ENCODE data around the gene KLHL29. TPM values are rescaled to one million over a fixed set of nuclear protein-coding genes. Genes with fewer than 3 reads are reported as not detected.

KLHL29 gene
- total RNA-seq, 1 donor from 2014 or later: 8.0 TPM

DNA sequence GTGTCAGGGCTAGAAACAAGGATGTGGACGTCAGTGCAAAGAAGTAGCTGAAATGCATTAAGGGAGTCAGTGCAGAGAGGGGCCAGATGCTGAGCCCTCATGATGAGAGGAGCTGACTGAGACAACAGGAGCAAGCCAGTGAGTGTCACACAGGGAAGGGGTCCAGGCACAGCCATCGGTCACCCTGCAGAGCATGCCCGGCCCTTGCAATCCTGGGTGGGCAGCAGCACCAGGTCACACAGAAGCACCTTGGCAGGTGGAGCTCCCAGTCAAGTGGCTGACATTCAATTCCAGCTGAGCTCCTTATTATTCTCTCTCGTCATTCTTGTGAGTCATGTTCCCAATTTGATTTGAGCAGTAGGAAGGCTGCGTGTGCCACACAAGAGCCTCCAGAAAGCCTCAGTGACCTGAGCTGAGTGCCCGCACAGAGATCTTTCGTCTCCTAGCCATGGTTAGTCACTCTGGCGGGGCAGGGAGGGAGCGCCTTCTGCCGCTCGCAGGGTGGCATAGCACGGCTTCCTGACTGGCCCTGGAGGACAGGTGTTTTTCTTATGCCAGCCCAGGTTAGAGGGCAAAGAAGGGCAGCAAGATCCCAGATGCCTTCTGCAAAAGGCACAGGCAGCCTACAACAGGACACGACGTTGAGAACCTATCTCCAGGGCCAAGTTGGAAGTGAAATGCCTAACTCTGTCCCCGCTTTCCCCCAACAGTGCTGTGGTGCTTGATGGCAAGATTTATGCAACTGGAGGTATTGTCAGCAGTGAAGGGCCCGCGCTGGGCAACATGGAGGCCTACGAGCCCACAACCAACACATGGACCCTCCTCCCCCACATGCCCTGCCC lies 321.0 kb downstream of the KLHL29 start:
- no peak for DNase-seq (ENCODE audit: low spot score)

DNA sequence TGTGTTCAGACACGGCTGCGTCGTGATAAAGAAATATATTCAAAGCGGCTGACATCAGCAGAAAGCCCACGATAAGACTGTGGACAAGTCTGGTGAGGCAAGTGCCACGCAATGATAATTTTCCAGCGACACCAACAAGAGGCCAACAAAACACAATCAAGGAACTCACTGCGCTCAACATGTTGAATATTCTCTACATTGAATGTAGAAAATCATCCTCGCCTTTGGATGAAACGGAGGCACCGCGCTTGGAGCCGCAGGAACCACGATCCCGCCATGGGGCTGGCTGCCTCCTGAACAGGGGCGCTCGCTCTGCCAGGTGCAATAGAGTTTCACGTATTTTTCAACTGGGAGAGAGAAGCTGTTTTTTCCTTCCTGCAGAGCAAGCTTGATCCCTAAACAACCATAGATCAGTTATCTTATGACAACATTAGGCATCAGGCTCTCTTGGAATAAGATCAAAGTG lies 321.7 kb downstream of the KLHL29 start:
- no peak overlapping the region for H3K27ac Mint-ChIP-seq (ENCODE audit: unreplicated experiment)
- H3K4me1 Mint-ChIP-seq (ENCODE audit: low read depth): peaks cover 9% of the 10 kb centered on the region
- DNase-seq (ENCODE audit: low spot score): no peak
- H3K27me3 Mint-ChIP-seq (ENCODE audit: low read depth): no peaks in the 10 kb centered on the region
- peaks cover 24% of the 10 kb centered on the region for H3K36me3 Mint-ChIP-seq (ENCODE audit: low read depth)
- TF ChIP-seq, protein P1, sequence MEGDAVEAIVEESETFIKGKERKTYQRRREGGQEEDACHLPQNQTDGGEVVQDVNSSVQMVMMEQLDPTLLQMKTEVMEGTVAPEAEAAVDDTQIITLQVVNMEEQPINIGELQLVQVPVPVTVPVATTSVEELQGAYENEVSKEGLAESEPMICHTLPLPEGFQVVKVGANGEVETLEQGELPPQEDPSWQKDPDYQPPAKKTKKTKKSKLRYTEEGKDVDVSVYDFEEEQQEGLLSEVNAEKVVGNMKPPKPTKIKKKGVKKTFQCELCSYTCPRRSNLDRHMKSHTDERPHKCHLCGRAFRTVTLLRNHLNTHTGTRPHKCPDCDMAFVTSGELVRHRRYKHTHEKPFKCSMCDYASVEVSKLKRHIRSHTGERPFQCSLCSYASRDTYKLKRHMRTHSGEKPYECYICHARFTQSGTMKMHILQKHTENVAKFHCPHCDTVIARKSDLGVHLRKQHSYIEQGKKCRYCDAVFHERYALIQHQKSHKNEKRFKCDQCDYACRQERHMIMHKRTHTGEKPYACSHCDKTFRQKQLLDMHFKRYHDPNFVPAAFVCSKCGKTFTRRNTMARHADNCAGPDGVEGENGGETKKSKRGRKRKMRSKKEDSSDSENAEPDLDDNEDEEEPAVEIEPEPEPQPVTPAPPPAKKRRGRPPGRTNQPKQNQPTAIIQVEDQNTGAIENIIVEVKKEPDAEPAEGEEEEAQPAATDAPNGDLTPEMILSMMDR (IDR thresholded peaks at IDR 0.05): no peak
- no peak overlapping the region for H3K4me3 Mint-ChIP-seq (ENCODE audit: unreplicated experiment)
- no peaks in the 10 kb centered on the region for H3K9me3 Mint-ChIP-seq (ENCODE audit: low read depth)

More for the DNA sequence above, 321.0 kb downstream of the KLHL29 start:
- H3K36me3 Mint-ChIP-seq (ENCODE audit: low read depth): peaks cover 26% of the 10 kb centered on the region
- no peak overlapping the region for H3K27ac Mint-ChIP-seq (ENCODE audit: unreplicated experiment)
- H3K9me3 Mint-ChIP-seq (ENCODE audit: low read depth): no peaks in the 10 kb centered on the region
- H3K27me3 Mint-ChIP-seq (ENCODE audit: low read depth): no peaks in the 10 kb centered on the region
- TF ChIP-seq, protein P1 (IDR thresholded peaks at IDR 0.05): no peak
- H3K4me3 Mint-ChIP-seq (ENCODE audit: unreplicated experiment): no peak overlapping the region
- H3K4me1 Mint-ChIP-seq (ENCODE audit: low read depth): peaks cover 9% of the 10 kb centered on the region

DNA sequence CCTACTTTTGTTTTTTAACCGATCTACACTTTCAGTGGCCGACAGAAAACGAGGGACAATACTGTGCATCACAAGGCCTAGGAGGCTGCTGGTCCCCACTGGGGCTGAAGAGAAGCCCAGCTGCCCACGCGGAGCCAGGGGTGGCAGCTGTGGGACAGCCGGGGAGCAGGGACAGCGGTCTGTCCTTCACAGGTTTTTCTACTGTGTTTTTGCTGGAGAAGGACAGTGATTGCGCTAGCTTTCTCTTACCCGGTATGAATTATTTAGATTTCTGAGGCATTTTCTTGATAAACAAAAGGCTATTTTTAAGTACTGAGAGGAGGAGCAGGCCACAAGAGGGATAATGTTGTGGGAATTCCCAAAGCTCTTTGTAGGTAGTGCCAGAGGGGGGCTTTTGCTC lies 322.1 kb downstream of the KLHL29 start:
- Mint-ChIP-seq H3K4me1 (ENCODE audit: low read depth) (peaks cover 13% of the 10 kb centered on the region), H3K27ac (ENCODE audit: unreplicated experiment) (no peak overlapping the region), H3K9me3 (ENCODE audit: low read depth) (no peaks in the 10 kb centered on the region), H3K4me3 (ENCODE audit: unreplicated experiment) (no peak overlapping the region), H3K36me3 (ENCODE audit: low read depth) (peaks cover 24% of the 10 kb centered on the region), H3K27me3 (ENCODE audit: low read depth) (no peaks in the 10 kb centered on the region)
- TF ChIP-seq, protein P1 (IDR thresholded peaks at IDR 0.05): no peak
- DNase-seq (ENCODE audit: low spot score): no peak

DNA sequence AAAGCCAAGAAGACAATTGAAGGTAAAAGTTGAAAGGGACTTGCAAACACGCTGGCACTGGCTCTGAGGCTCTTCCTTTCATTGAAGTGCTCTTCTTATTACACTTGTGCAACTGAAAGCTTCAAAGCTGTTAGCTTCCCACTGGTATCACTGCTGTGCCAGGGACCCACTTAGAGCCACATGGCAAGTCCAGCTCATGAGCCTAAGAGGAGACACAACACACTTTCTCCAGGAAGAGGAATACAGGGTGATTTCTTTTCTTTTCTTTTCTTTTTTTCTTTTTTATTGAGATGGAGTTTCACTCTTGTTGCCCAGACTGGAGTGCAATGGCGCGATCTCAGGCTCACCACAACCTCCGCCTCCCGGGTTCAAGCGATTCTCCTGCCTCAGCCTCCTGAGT lies 323.8 kb downstream of the KLHL29 start:
- Mint-ChIP-seq H3K9me3 (ENCODE audit: low read depth) (no peaks in the 10 kb centered on the region), H3K27ac (ENCODE audit: unreplicated experiment) (no peak overlapping the region), H3K4me1 (ENCODE audit: low read depth) (peaks cover 25% of the 10 kb centered on the region), H3K4me3 (ENCODE audit: unreplicated experiment) (no peak overlapping the region), H3K36me3 (ENCODE audit: low read depth) (peaks cover 21% of the 10 kb centered on the region), H3K27me3 (ENCODE audit: low read depth) (no peaks in the 10 kb centered on the region)
- no peak for DNase-seq (ENCODE audit: low spot score)
- TF ChIP-seq, protein P1 (IDR thresholded peaks at IDR 0.05): no peak

DNA sequence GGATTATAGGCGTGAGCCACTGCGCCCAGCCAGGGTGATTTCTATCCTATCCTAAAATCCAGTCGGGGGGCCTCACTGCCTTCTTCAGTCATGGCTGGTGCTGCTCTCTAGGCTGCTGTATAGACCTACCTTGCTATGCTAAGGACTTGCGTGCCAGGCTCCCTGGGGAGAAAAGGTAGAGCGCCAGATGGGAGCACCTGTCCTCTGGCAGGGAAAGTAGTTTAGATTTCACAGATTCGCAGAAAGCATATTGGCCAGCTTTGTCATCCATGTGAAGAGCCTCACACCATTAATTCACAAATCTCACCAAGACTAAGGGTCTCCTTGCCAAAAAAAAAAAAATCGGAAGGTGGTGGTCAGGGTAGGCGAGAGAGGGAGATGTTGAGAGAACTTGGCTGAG lies 324.3 kb downstream of the KLHL29 start:
- no peak overlapping the region for H3K4me3 Mint-ChIP-seq (ENCODE audit: unreplicated experiment)
- peaks cover 21% of the 10 kb centered on the region for H3K36me3 Mint-ChIP-seq (ENCODE audit: low read depth)
- TF ChIP-seq, protein P1 (IDR thresholded peaks at IDR 0.05): no peak
- DNase-seq (ENCODE audit: low spot score): peak; percentile 51
- H3K27ac Mint-ChIP-seq (ENCODE audit: unreplicated experiment): no peak overlapping the region
- peaks cover 25% of the 10 kb centered on the region for H3K4me1 Mint-ChIP-seq (ENCODE audit: low read depth)
- no peaks in the 10 kb centered on the region for H3K9me3 Mint-ChIP-seq (ENCODE audit: low read depth)
- H3K27me3 Mint-ChIP-seq (ENCODE audit: low read depth): no peaks in the 10 kb centered on the region

All from chondrocyte (in vitro differentiated cells).